ENCODE measurements around the gene CCL5. TPM values are rescaled to one million over a fixed set of nuclear protein-coding genes. Genes with fewer than 3 reads are reported as not detected.

CCL5 gene
- total and polyA plus RNA-seq, 2 donors (not counting 1 experiment from before 2014, with no cell fraction given): 2.9 to 5.3 TPM

- Mint-ChIP-seq H3K4me1 (peaks cover 10% of the 10 kb centered on the region), H3K27ac (no peak overlapping the region), H3K9me3 (ENCODE audit: insufficient read depth) (no peaks in the 10 kb centered on the region), H3K27me3 (no peaks in the 10 kb centered on the region), H3K4me3 (no peak overlapping the region)
- H3K4me3 ChIP-seq (ENCODE audit: control extremely low read depth in 1 of 5, extremely low read depth in 1 of 5, insufficient read depth in 1 of 5, low read depth in 2 of 5, low read length in 4 of 5): no peak overlapping the region
- intact Hi-C loops (cut with micrococcal nuclease): no loop called here
- H3K4me1 ChIP-seq (ENCODE audit: control insufficient read depth in 2 of 2, insufficient read depth in 2 of 2, low read length in 2 of 2): peaks cover 0 to 5% of the 10 kb centered on the region in 2 donors
- ATAC-seq (ENCODE audit: low read depth) (no peak), DNase-seq (no peak)
- WGBS (ENCODE audit: insufficient coverage): no CpG with 5 or more reads among the region's 3 CpGs
- H3K36me3 ChIP-seq (replicated peaks in 1 of 2; ENCODE audit: control extremely low read depth in 1 of 2, control insufficient read depth in 1 of 2, extremely low read depth in 1 of 2, insufficient read depth in 2 of 2, low read length in 1 of 2): no peaks in the 10 kb centered on the region
- POLR2A ChIA-PET: no interaction called here
- no peaks in the 10 kb centered on the region for H3K9me3 ChIP-seq (ENCODE audit: control extremely low read depth in 1 of 3, control insufficient read depth in 2 of 3, insufficient read depth in 1 of 3, low read length in 2 of 3)
- H4K20me1 ChIP-seq (ENCODE audit: control insufficient read depth, insufficient read depth, low read length, poor library complexity, severe bottlenecking): no peaks in the 10 kb centered on the region
- no peaks in the 10 kb centered on the region for H3K79me2 ChIP-seq (ENCODE audit: control insufficient read depth, insufficient read depth, low read length)
- H3K9ac ChIP-seq (ENCODE audit: low read length): no peak overlapping the region
- TF ChIP-seq CTCF (IDR thresholded peaks at IDR 0.05): no peak
- no peak for TF ChIP-seq EZH2 (IDR thresholded peaks at IDR 0.05; ENCODE audit: borderline replicate concordance, insufficient read depth, low read depth, low read length, poor library complexity, severe bottlenecking)
- no peak overlapping the region for H3K4me2 ChIP-seq (replicated peaks; ENCODE audit: low read depth, low read length, poor library complexity, severe bottlenecking)
- no peak overlapping the region for H2AFZ ChIP-seq (ENCODE audit: insufficient read depth, low read depth, low read length, poor library complexity, severe bottlenecking)
- H3K27me3 ChIP-seq (replicated peaks in 1 of 4; ENCODE audit: control extremely low read depth in 1 of 4, control insufficient read depth in 3 of 4, insufficient read depth in 4 of 4, low read length in 3 of 4): peaks cover 0 to 2% (median 0%) of the 10 kb centered on the region in 4 experiments
- CTCF ChIA-PET: no interaction called here
- H3K27ac ChIP-seq (ENCODE audit: low read length in 2 of 2): no peak overlapping the region
Observed at GRCh38 chr17:35867574-35867973, 12.6 kb downstream of the CCL5 start.

DNA sequence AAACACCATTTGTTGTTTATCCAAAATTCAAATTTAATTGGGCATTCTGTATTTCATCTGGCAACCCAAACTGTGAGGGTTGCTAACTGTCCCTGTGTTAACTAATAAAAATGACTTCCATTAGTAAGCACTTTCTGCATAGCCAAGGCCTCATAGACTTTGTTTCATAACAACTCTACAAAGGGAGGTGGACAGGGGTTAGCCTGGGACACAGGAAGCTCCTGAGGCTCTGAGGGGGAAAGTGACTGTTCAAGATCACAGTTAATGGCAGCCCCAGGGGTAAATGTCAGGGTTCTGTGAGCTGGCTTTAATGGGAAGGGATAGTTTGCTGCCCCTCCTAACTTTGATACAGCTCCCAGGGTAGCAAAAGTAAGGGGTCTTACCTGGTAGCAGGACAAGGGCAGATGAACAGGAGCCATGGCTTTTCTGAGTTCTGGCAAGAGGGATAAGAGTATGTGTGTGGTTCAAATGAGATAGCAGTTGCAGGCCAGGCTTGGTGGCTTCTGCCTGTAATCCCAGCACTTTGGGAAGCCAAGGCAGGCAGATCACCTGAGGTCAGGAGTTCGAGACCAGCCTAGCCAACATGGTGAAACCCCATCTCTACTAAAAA, 13.7 kb downstream of the CCL5 start:
- Histone ChIP-seq H2AFZ (ENCODE audit: insufficient read depth, low read depth, low read length, poor library complexity, severe bottlenecking) (no peak overlapping the region), H3K4me1 (ENCODE audit: control insufficient read depth in 2 of 2, insufficient read depth in 2 of 2, low read length in 2 of 2) (peaks cover 0 to 3% of the 10 kb centered on the region in 2 donors), H3K4me2 (replicated peaks; ENCODE audit: low read depth, low read length, poor library complexity, severe bottlenecking) (no peak overlapping the region), H4K20me1 (ENCODE audit: control insufficient read depth, insufficient read depth, low read length, poor library complexity, severe bottlenecking) (no peaks in the 10 kb centered on the region), H3K9me3 (ENCODE audit: control extremely low read depth in 1 of 3, control insufficient read depth in 2 of 3, insufficient read depth in 1 of 3, low read length in 2 of 3) (no peaks in the 10 kb centered on the region), H3K27me3 (replicated peaks in 1 of 4; ENCODE audit: control extremely low read depth in 1 of 4, control insufficient read depth in 3 of 4, insufficient read depth in 4 of 4, low read length in 3 of 4) (peaks cover 0 to 2% (median 0%) of the 10 kb centered on the region in 4 experiments), H3K9ac (ENCODE audit: low read length) (no peak overlapping the region), H3K79me2 (ENCODE audit: control insufficient read depth, insufficient read depth, low read length) (no peaks in the 10 kb centered on the region), H3K27ac (ENCODE audit: low read length in 2 of 2) (no peak overlapping the region), H3K36me3 (replicated peaks in 1 of 2; ENCODE audit: control extremely low read depth in 1 of 2, control insufficient read depth in 1 of 2, extremely low read depth in 1 of 2, insufficient read depth in 2 of 2, low read length in 1 of 2) (no peaks in the 10 kb centered on the region), H3K4me3 (ENCODE audit: control extremely low read depth in 1 of 5, extremely low read depth in 1 of 5, insufficient read depth in 1 of 5, low read depth in 2 of 5, low read length in 4 of 5) (no peak overlapping the region)
- ChIA-PET CTCF (no interaction called here), POLR2A (no interaction called here)
- TF ChIP-seq EZH2 (IDR thresholded peaks at IDR 0.05; ENCODE audit: borderline replicate concordance, insufficient read depth, low read depth, low read length, poor library complexity, severe bottlenecking) (no peak), CTCF (IDR thresholded peaks at IDR 0.05) (no peak)
- Mint-ChIP-seq H3K27me3 (no peaks in the 10 kb centered on the region), H3K27ac (no peak overlapping the region), H3K4me1 (peaks cover 5% of the 10 kb centered on the region), H3K9me3 (ENCODE audit: insufficient read depth) (no peaks in the 10 kb centered on the region), H3K4me3 (no peak overlapping the region)
- no CpG with 5 or more reads among the region's 1 CpG for WGBS (ENCODE audit: insufficient coverage)
- DNase-seq: no peak
- no peak for ATAC-seq (ENCODE audit: low read depth)
- intact Hi-C loops (cut with micrococcal nuclease): no loop called here

All from B cell (primary cell).